ENCODE data around the gene MSX2. TPM values are rescaled to one million over a fixed set of nuclear protein-coding genes. Genes with fewer than 3 reads are reported as not detected.
A peak's percentile ranks its signal among the peaks of the same experiment; 100 is the strongest.

MSX2 gene
- total RNA-seq, 1 experiment from 2014 or later: 11.3 TPM

GRCh38 chr5:174736331-174736721 lies 11.9 kb downstream of the MSX2 start:
- ATAC-seq (peak; percentile 32; the same call in 1 of the 2 replicates), DNase-seq (ENCODE audit: low read depth, low spot score) (no peak)
- Histone ChIP-seq H3K36me3 (ENCODE audit: control insufficient read depth in 1 of 2, insufficient read depth in 2 of 2, low read length in 2 of 2) (no peaks in the 10 kb centered on the region), H3K4me1 (ENCODE audit: control insufficient read depth in 1 of 2, insufficient read depth in 2 of 2, low read length in 2 of 2) (peaks cover 10 to 16% of the 10 kb centered on the region in 2 experiments), H3K79me2 (ENCODE audit: insufficient read depth, low read length) (no peaks in the 10 kb centered on the region), H3K9ac (ENCODE audit: low read length) (no peak overlapping the region), H3K4me2 (ENCODE audit: low read length) (peak overlapping the region; percentile 94), H3K27me3 (ENCODE audit: insufficient read depth, low read length) (no peaks in the 10 kb centered on the region; the same call in 1 of the 2 replicates), H3K4me3 (replicated peaks in 1 of 2; ENCODE audit: low read depth in 1 of 2, low read length in 2 of 2) (peak overlapping the region in 1 of 2 experiments; percentile 47; a peak in 2 of 4 replicates), H4K20me1 (ENCODE audit: insufficient read depth) (no peaks in the 10 kb centered on the region), H3K27ac (ENCODE audit: low read depth, low read length) (no peak overlapping the region), H2AFZ (ENCODE audit: low read depth, low read length, poor library complexity, severe bottlenecking) (no peak overlapping the region), H3K9me2 (ENCODE audit: insufficient read depth) (no peaks in the 10 kb centered on the region), H3K9me3 (ENCODE audit: control insufficient read depth in 1 of 2, insufficient read depth in 1 of 2, low read depth in 1 of 2, low read length in 2 of 2) (no peaks in the 10 kb centered on the region)
- TF ChIP-seq CEBPB (IDR thresholded peaks at IDR 0.05; ENCODE audit: low read depth) (no peak), SRF (IDR thresholded peaks at IDR 0.05; ENCODE audit: low read depth) (no peak), MAX (IDR thresholded peaks at IDR 0.05) (0 out of 2 replicates have a peak, but pooled peaks have one; percentile 4), REST (IDR thresholded peaks at IDR 0.05; ENCODE audit: low read depth) (no peak), EZH2 (IDR thresholded peaks at IDR 0.05) (no peak), ZNF274 (IDR thresholded peaks at IDR 0.05; ENCODE audit: low read depth, low read length) (no peak)
- RAD21 ChIA-PET (ENCODE audit: low non-redundant PET in 1 of 2, low total read pairs in 2 of 2, uncharacterized antibody in 2 of 2, unreplicated experiment in 2 of 2): interaction anchor here (1.0 to 1.7 kb wide), 2 partner anchors 317 kb away, joined by 4 read pairs; no protein-coding TSS in a partner anchor
- intact Hi-C loops (cut with micrococcal nuclease): loop anchor here (1.0 kb wide), 3 partner anchors 317 to 409 kb away; no protein-coding TSS in a partner anchor
- CTCF ChIA-PET: interaction anchor here (1.0 to 6.2 kb wide), 4 partner anchors 15 to 409 kb away, joined by 3 to 47 read pairs (median 3); no protein-coding TSS in a partner anchor
- BruUV-seq (replicated peaks): no TSS peak
- POLR2A ChIA-PET: interaction anchor here (1.6 kb wide), 1 partner anchor 317 kb away, joined by 4 read pairs; no protein-coding TSS in a partner anchor
